NB4 (cell line): Measurements from ENCODE around the gene OSBPL7.

Source experiments
- CTCF ChIP-seq: IDR thresholded peaks from one replicate; pipeline ENCODE4 v1.5.1; 2012; ENCODE audit warnings: low read depth, low read length
- MYC ChIP-seq: IDR thresholded peaks from 2 replicates; pipeline ENCODE4 v1.6.1; 2011; ENCODE audit warnings: low read depth, low read length

GRCh38 chr17:47800686-47801085 is 20.9 kb downstream of the OSBPL7 start:
- no peak for TF ChIP-seq CTCF
- no peak for TF ChIP-seq MYC
